IMR-90 (cell line): Measurements from ENCODE around the gene ERBB4. TPM values are rescaled to one million over a fixed set of nuclear protein-coding genes. Genes with fewer than 3 reads are reported as not detected.

Experiments
- ATAC-seq: fragments of 200-7000 bp; cut with Tn5 transposase; 2 replicates; pipeline ENCODE4 v1.9.1; 2020; ENCODE audit warnings: low read depth, mild to moderate bottlenecking, moderate library complexity
- BruUV-seq: library from RNA; stranded (reverse); fragments of 400-500 nt; replicated peaks from 2 replicates; lab custom pipeline; 2021; lab: Mats Ljungman, UMichigan
- CTCF ChIA-PET: fragments of 300-600 bp; formaldehyde crosslinking; extraction: SDS; loops from one replicate; lab custom pipeline; 2021; ENCODE audit warnings: antibody characterized with exemption; lab: Yijun Ruan, JAX
- POLR2A ChIA-PET: fragments of 300-600 bp; sonication (Branson Sonifier 250); formaldehyde crosslinking; loops from one replicate; lab custom pipeline; 2022; ENCODE audit warnings: antibody characterized with exemption; ENCODE audit not compliant: unreplicated experiment; lab: Charles Lee
- DNase-seq: peaks from one replicate; pipeline ENCODE4 v3.0.0; 2013
- H2AFZ ChIP-seq: replicated peaks from 2 replicates; pipeline ENCODE3; 2013; ENCODE audit warnings: low read length, mild to moderate bottlenecking; ENCODE audit not compliant: poor library complexity
- H2AK5ac ChIP-seq: 2 replicates; pipeline ENCODE4 v1.6.1; 2013; ENCODE audit warnings: low read depth, low read length, inconsistent platforms
- H2AK9ac ChIP-seq: replicated peaks from 2 replicates; pipeline ENCODE3; 2013; ENCODE audit warnings: mild to moderate bottlenecking, low read depth, low read length, moderate library complexity; ENCODE audit not compliant: poor library complexity
- H2BK120ac ChIP-seq: 2 replicates; pipeline ENCODE4 v1.6.1; 2013; ENCODE audit warnings: low read depth, low read length, inconsistent platforms
- H2BK15ac ChIP-seq: 3 replicates; pipeline ENCODE4 v1.6.1; 2013; ENCODE audit warnings: low read depth, low read length, inconsistent platforms
- H2BK20ac ChIP-seq: 2 replicates; pipeline ENCODE4 v1.6.1; 2013; ENCODE audit warnings: low read depth, mild to moderate bottlenecking, inconsistent platforms, low read length, moderate library complexity
- H2BK5ac ChIP-seq: 2 replicates; pipeline ENCODE4 v1.6.1; 2013; ENCODE audit warnings: mild to moderate bottlenecking, low read depth, low read length, inconsistent platforms; ENCODE audit not compliant: poor library complexity, severe bottlenecking
- H3K14ac ChIP-seq: replicated peaks from 2 replicates; pipeline ENCODE4 v1.6.1; 2013; ENCODE audit warnings: low read depth, low read length, inconsistent platforms
- H3K18ac ChIP-seq: 2 replicates; pipeline ENCODE4 v1.6.1; 2013; ENCODE audit warnings: low read depth, low read length, control low read depth
- H3K23ac ChIP-seq: 2 replicates; pipeline ENCODE4 v1.6.1; 2013; ENCODE audit warnings: low read depth, low read length, inconsistent platforms
- H3K27ac ChIP-seq: 2 replicates; pipeline ENCODE4 v1.5.1; 2013; ENCODE audit warnings: mild to moderate bottlenecking, control low read depth, low read length; ENCODE audit not compliant: insufficient read depth
- H3K27me3 ChIP-seq: 2 replicates; pipeline ENCODE4 v1.6.1; 2013; ENCODE audit warnings: low read length; ENCODE audit not compliant: control insufficient read depth, insufficient read depth
- H3K36me3 ChIP-seq: 2 replicates; pipeline ENCODE4 v1.6.1; 2013; ENCODE audit warnings: low read length, mixed read lengths; ENCODE audit not compliant: control insufficient read depth, insufficient read depth
- H3K4ac ChIP-seq: 2 replicates; pipeline ENCODE4 v1.6.1; 2013; ENCODE audit warnings: low read depth, low read length, inconsistent platforms
- H3K4me1 ChIP-seq: 2 replicates; pipeline ENCODE4 v1.6.1; 2013; ENCODE audit warnings: low read length, mixed read lengths; ENCODE audit not compliant: control insufficient read depth, insufficient read depth
- H3K4me2 ChIP-seq: 2 replicates; pipeline ENCODE4 v1.6.1; 2013; ENCODE audit warnings: low read depth, mild to moderate bottlenecking, control low read depth, low read length, moderate library complexity
- H3K4me3 ChIP-seq: 2 replicates; pipeline ENCODE4 v1.5.1; 2013; ENCODE audit warnings: low read depth, mild to moderate bottlenecking, control low read depth, low read length, moderate library complexity; ENCODE audit not compliant: insufficient read depth
- H3K56ac ChIP-seq: 2 replicates; pipeline ENCODE4 v1.6.1; 2013; ENCODE audit warnings: low read length, inconsistent platforms; ENCODE audit not compliant: insufficient read depth; ENCODE audit errors: extremely low read depth
- H3K79me1 ChIP-seq, 2 experiments: 2 replicates each; pipeline ENCODE4 v1.6.1; 2013; ENCODE audit warnings: low read length in 2 of 2, inconsistent platforms in 1 of 2, low read depth in 1 of 2
- H3K9ac ChIP-seq: 2 replicates; pipeline ENCODE4 v1.6.1; 2013; ENCODE audit warnings: low read depth, low read length, control low read depth
- H3K9me1 ChIP-seq: 2 replicates; pipeline ENCODE4 v1.6.1; 2013; ENCODE audit warnings: low read length, inconsistent platforms; ENCODE audit not compliant: insufficient read depth
- H3K9me3 ChIP-seq: 2 replicates; pipeline ENCODE4 v1.6.1; 2013; ENCODE audit warnings: low read length; ENCODE audit not compliant: control insufficient read depth, insufficient read depth
- H4K20me1 ChIP-seq: 2 replicates; pipeline ENCODE4 v1.6.1; 2013; ENCODE audit warnings: low read length, inconsistent platforms; ENCODE audit not compliant: insufficient read depth
- H4K5ac ChIP-seq: 2 replicates; pipeline ENCODE4 v1.6.1; 2013; ENCODE audit warnings: mild to moderate bottlenecking, low read depth, low read length, control low read depth
- H4K8ac ChIP-seq, 2 experiments: 2 replicates each; pipeline ENCODE4 v1.6.1; 2013; ENCODE audit warnings: low read depth in 2 of 2, low read length in 2 of 2, control low read depth in 1 of 2, inconsistent platforms in 1 of 2
- H4K91ac ChIP-seq: 2 replicates; pipeline ENCODE4 v1.6.1; 2013; ENCODE audit warnings: low read depth, low read length, inconsistent platforms; ENCODE audit not compliant: insufficient read depth
- MAZ ChIP-seq: IDR thresholded peaks from 2 replicates; pipeline ENCODE4 v1.6.1; 2012; ENCODE audit warnings: low read depth, mild to moderate bottlenecking, low read length, improper control_type of control experiment, moderate library complexity, borderline replicate concordance
- RFX5 ChIP-seq: IDR thresholded peaks from 2 replicates; pipeline ENCODE4 v1.8.0; 2012; ENCODE audit warnings: low read depth, mild to moderate bottlenecking, low read length, moderate library complexity
- WGBS, 2 experiments: methylation state at CpG; one replicate each; pipeline versions ENCODE4 v1.1.5 to v1.1.7; 2013; ENCODE audit warnings: missing lambda C conversion rate in 2 of 2; ENCODE audit not compliant: insufficient read length in 1 of 2; ENCODE audit errors: extremely low coverage in 2 of 2; 5-methylcytosine and 5-hydroxymethylcytosine counted together
- dilution Hi-C: fragments of 300-500 bp; cut with HindIII; formaldehyde crosslinking; loops from one replicate; pipeline ENCODE4 v1.14.3; 2018; ENCODE audit warnings: low sequenced_read_pairs; ENCODE audit not compliant: unreplicated experiment
- in situ Hi-C: fragments of 300-500 bp; cut with MboI; formaldehyde crosslinking; loops from 3 replicates; pipeline ENCODE4 v1.14.3; 2019; ENCODE audit warnings: low sequenced_read_pairs, inconsistent platforms, mixed read lengths
- intact Hi-C: fragments of 100-400 bp; cut with micrococcal nuclease; formaldehyde crosslinking; loops from 2 replicates; pipeline ENCODE4 v1.10.0; 2022
- polyA plus RNA-seq, 3 experiments: library from polyadenylated mRNA; depleted of rRNA; stranded (reverse); fragments of >200 nt; gene quantifications; 2 replicates each; pipeline ENCODE4 v1.2.3, GENCODE V29; 2012; ENCODE audit warnings: low replicate concordance in 1 of 3
- total RNA-seq: library from RNA; depleted of rRNA; stranded (reverse); fragments of >200 nt; gene quantifications from 2 replicates; pipeline ENCODE4 v1.2.3, GENCODE V29; 2012

The ERBB4 gene
- total and polyA plus RNA-seq, 2 of the 4 experiments (the other 2 are of a cell fraction) = not detected

- intact Hi-C loops = no loop called here
- TF ChIP-seq MAZ (no peak), RFX5 (no peak)
- ATAC-seq = no peak
Observed at GRCh38 chr2:212112401-212112800, 426.2 kb downstream of the ERBB4 start.

More at GRCh38 chr2:212112401-212112800, 426.2 kb downstream of the ERBB4 start:
- Histone ChIP-seq H3K9me3 (no peaks in the 10 kb centered on the region), H3K14ac (no peak overlapping the region), H3K23ac (no peak overlapping the region), H2AK9ac (no peak overlapping the region), H2BK120ac (no peak overlapping the region), H4K91ac (no peak overlapping the region), H3K27ac (no peak overlapping the region), H3K9me1 (no peaks in the 10 kb centered on the region), H4K5ac (no peak overlapping the region), H3K4ac (no peak overlapping the region), H3K79me1 (no peaks in the 10 kb centered on the region), H3K56ac (no peak overlapping the region), H2BK20ac (no peak overlapping the region), H2AFZ (no peak overlapping the region), H4K20me1 (no peaks in the 10 kb centered on the region), H3K4me1 (no peaks in the 10 kb centered on the region), H4K8ac (no peak overlapping the region), H2AK5ac (no peak overlapping the region), H2BK5ac (no peak overlapping the region), H3K18ac (no peak overlapping the region), H2BK15ac (no peak overlapping the region), H3K36me3 (no peaks in the 10 kb centered on the region), H3K4me3 (no peak overlapping the region), H3K27me3 (no peaks in the 10 kb centered on the region), H3K9ac (no peak overlapping the region), H3K4me2 (no peak overlapping the region)
- no CpG with 5 or more reads among the region's 3 CpGs for WGBS, 2 experiments
- CTCF ChIA-PET = interaction anchor here (0.7 kb wide), 1 partner anchor 9 kb away, joined by 4 read pairs; no protein-coding TSS in a partner anchor
- dilution Hi-C loops (no loop called here), in situ Hi-C loops (no loop called here)
- BruUV-seq = no TSS peak
- DNase-seq = no peak
- POLR2A ChIA-PET = no interaction called here
